Right lung (tissue), 5 donors: ENCODE data around the gene INPP4A. TPM values are rescaled to one million over a fixed set of nuclear protein-coding genes. Genes with fewer than 3 reads are reported as not detected.
A peak's percentile ranks its signal among the peaks of the same experiment; 100 is the strongest.

ENCODE experiments used
- DNase-seq, 2 donors: peaks; one replicate each; pipeline ENCODE4 v3.0.0-alpha.2; 2013
- polyA plus RNA-seq, 5 donors: library from polyadenylated mRNA; unstranded; fragments of 120-200 nt; gene quantifications; one replicate each; pipeline versions ENCODE4 v1.2.1 to v1.2.3, GENCODE V29; 2013; ENCODE audit warnings: inconsistent platforms in 1 of 5, low replicate concordance in 1 of 5; ENCODE audit not compliant: insufficient read length in 5 of 5, insufficient read depth in 1 of 5

The INPP4A gene
- polyA plus RNA-seq, 5 donors = 12.6 to 24.5 (median 21.5) TPM

DNA sequence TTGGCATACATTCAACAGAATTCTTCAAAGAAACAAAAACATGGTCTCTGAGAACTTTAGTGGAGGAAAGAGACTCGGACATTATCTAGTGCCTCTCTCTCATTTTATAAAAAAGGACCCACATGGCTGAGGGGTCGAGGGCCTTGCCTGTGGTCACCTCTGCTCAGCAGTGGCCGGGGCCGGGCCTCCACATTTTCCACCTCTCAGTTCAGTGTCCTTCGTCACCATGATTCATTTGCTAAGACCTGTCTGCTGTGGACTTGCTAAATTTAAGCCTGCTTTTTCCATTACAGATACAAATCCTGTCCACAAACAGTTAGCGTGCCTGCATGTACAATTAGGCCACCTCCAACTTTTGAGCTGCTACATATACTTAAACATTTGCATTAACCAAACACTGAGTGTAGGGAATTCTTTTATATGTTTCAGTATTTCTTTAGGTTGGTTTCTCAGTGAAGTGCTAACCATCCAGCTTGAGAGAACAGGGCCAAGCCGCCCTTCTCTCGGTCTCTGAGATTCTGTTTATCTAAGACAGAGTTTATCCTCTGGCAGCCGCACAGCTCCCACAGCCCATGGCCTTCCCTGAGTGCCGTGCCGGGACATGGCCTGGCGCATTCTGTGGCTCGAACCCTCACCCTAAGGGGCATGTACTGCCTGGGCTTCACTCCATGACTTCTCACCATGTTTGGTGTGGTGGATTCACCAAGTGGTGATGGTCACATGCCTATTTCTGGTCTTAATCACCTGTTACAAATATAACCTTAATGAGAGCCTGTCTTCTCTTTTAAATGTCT is 117.4 kb downstream of the INPP4A start:
- DNase-seq = peak; percentile 9 to 11

DNA sequence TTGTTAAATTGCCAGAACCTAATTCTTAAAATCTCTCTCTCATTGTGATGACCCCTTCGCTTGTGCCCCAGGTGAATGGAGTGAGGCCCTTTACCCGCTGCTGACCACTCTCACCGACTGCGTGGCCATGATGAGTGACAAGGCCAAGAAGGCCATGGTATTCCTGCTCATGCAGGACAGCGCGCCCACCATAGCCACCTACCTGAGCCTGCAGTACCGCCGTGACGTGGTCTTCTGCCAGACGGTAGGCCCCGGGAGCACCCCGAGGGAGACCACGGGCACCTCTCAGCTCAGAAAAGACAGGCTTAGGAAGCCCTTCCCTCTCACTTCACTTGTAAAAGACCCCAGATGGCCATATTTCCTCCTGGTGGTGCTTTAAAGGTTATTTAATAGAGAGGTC is 118.7 kb downstream of the INPP4A start:
- no peak for DNase-seq

DNA sequence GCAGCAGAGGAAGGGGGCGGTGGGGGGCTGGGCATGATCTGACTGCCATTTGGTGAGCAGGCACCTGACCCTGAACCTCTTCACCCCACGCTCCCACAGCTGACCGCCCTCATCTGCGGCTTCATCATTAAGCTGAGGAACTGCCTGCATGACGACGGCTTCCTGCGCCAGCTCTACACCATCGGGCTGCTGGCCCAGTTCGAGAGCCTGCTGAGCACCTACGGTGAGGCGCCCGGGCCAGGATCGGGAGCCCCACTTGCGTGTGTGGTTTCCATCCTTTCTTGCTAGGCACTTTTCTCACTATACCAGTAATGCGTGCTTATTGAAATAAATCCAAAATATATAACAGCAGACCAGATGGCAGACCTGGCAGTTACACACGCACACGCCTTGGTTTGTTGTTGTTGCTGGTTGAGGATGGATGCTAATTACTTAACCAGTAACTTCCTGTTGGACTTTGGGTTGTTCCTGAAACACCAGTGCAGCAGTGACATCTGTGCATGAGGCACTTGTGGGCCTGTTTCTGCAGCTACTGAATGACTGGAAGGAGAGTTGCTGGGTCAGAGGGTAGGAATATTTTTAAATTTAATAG is 120.0 kb downstream of the INPP4A start:
- DNase-seq = no peak

- no peak for DNase-seq
These were observed 120.7 kb downstream of the INPP4A start for GRCh38 chr2:98565286-98565860.

GRCh38 chr2:98565941-98566340 is 121.3 kb downstream of the INPP4A start:
- DNase-seq = no peak

- DNase-seq = no peak
These were observed 123.7 kb downstream of the INPP4A start for GRCh38 chr2:98568161-98568956.

- DNase-seq = no peak
These were observed 124.6 kb downstream of the INPP4A start for GRCh38 chr2:98569197-98569793.

DNA sequence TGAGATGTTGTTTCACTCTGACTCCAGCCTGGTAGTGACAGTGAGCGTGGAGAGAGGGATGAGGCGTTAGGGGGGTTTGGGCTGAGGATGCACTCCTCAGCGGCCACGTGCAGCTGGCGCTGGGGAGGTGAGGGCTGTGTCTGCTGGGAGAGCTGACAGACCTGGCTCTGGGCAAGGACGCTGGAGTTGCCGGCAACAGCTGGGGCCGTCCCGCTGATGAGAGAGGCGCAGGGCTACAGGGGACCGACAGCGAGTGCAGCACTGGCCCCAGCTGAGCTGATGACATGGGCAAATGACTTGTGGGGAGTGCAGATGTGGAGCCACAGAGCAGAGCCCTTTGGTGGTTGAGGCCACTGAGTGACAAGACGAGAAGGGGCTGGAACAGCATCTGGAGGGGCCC is 125.3 kb downstream of the INPP4A start:
- no peak for DNase-seq

DNA sequence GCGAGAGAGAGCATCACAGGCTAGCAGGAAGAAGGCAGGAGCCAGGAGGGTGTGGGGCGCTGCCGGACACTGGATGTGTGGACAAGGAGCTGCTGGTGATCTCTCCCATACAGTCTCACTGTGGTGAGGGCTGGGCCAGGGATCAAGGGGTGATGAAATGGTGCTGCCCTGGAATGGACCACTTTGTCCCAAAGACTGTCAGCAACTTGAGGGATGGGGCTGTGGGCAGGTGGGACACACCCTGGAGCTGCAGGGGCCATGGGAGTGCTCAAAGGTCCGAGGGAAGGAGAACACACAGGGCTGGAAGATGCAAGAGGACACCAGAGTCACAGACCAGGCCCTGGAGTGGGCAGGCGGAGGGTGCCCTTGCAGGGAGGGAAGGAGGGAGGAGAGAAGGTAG is 125.7 kb downstream of the INPP4A start:
- no peak for DNase-seq

- DNase-seq = no peak
These were observed 126.6 kb downstream of the INPP4A start for GRCh38 chr2:98571121-98571701.

DNA sequence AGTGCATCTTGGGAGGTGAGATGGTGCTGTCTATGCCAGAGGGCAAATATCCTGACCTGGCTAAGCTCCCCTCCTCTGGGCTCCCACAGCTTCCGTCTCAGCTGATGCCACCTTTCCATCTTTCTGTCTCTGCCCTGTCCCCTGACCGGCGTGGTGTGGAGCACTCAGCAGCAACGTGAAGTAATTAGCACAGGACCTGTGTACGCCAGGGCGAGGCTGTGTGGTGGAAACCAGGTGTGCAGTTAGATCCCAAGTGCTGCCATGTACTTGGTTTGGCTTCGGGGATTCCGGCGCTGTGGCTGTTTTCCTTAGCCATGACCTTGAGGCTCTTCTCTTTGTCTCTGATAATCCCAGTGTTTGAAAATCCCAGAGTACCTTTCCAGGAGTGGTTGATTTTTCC is 127.1 kb downstream of the INPP4A start:
- no peak for DNase-seq

GRCh38 chr2:98572211-98572610 is 127.6 kb downstream of the INPP4A start:
- DNase-seq = no peak

- DNase-seq = no peak
These were observed 128.0 kb downstream of the INPP4A start for GRCh38 chr2:98572676-98573075.

GRCh38 chr2:98573426-98573825 is 128.8 kb downstream of the INPP4A start:
- DNase-seq = no peak

DNA sequence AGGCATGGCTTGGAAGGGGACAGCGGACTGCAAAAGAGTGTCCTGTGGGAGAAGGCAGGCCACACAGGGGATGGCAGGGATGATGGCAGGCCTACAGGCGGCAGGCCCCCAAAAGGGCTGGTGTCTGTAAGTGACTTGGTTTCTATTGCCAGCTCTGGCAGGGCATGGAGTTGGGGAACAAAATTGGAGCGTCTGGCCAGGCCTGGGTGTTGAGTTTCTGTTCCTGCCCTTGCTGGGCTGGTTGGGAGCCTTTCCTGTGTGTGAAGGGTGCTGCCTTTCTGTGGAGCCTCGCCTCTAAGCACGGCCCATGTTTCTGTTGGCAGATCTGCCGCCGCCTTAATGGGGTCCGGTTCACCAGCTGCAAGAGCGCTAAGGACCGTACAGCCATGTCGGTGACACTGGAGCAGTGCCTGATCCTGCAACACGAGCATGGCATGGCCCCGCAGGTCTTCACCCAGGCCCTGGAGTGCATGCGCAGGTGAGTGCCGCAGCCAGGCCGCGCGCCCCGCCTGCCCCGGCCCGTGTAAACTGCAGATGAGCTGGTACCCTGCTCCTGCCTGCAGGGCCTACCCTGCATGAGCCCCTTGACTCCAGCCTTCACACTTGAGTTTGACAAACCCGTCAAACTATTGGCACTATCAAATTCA is 132.1 kb downstream of the INPP4A start:
- DNase-seq = no peak

GRCh38 chr2:98577313-98577712 is 132.7 kb downstream of the INPP4A start:
- DNase-seq = no peak

DNA sequence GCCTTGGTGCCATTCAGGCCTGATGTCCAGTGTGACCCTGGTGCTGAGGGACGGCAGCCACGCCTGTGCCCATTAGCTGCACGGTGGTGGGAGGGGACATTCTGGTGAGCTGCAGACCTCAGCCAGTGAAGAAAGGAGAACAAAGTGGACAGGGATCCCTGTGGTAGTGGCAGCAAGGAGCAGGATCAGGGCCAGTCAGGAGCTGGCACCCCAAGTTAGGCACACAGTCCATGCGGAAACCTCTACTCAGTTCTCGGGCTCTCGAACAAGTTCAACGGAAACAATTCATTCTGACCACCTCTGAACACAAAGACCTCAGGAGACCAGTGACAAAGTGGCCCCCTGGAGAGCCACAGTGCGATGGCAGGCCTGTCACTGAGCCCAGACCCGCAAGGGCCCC is 133.6 kb downstream of the INPP4A start:
- no peak for DNase-seq

- DNase-seq = no peak
These were observed 135.3 kb downstream of the INPP4A start for GRCh38 chr2:98579926-98580325.

- no peak for DNase-seq
These were observed 136.1 kb downstream of the INPP4A start for GRCh38 chr2:98580656-98581284.

DNA sequence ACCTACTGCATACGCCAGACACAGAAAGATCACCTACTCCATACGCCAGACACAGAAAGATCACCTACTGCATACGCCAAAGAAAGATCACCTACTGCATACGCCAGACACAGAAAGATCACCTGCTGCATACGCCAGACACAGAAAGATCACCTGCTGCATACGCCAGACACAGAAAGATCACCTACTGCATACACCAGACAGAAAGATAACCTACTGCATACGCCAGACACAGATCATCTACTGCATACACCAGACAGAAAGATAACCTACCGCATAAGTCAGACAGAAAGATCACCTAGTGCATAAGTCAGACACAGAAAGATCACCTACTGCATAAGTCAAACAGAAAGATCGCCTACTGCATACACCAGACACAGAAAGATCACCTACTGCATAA is 137.9 kb downstream of the INPP4A start:
- DNase-seq = no peak

GRCh38 chr2:98583276-98583675 is 138.6 kb downstream of the INPP4A start:
- DNase-seq = no peak
